Measurements from ENCODE around the gene ELAC2.

The ELAC2 gene, protein sequence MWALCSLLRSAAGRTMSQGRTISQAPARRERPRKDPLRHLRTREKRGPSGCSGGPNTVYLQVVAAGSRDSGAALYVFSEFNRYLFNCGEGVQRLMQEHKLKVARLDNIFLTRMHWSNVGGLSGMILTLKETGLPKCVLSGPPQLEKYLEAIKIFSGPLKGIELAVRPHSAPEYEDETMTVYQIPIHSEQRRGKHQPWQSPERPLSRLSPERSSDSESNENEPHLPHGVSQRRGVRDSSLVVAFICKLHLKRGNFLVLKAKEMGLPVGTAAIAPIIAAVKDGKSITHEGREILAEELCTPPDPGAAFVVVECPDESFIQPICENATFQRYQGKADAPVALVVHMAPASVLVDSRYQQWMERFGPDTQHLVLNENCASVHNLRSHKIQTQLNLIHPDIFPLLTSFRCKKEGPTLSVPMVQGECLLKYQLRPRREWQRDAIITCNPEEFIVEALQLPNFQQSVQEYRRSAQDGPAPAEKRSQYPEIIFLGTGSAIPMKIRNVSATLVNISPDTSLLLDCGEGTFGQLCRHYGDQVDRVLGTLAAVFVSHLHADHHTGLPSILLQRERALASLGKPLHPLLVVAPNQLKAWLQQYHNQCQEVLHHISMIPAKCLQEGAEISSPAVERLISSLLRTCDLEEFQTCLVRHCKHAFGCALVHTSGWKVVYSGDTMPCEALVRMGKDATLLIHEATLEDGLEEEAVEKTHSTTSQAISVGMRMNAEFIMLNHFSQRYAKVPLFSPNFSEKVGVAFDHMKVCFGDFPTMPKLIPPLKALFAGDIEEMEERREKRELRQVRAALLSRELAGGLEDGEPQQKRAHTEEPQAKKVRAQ

GRCh38 chr17:13017655-13018459, at the start of gene ELAC2:
ELAC2 (minus strand) TSS chr17:13018027; CDS start chr17:13017947, 80 bp downstream.
- DNase-seq (ENCODE audit: low read depth), result peak; percentile 97

GRCh38 chr17:13065032-13065431, 47.2 kb upstream of the ELAC2 start:
- DNase-seq (ENCODE audit: low read depth), result no peak

- DNase-seq (ENCODE audit: low read depth), result no peak
These were observed 37.3 kb upstream of the ELAC2 start for GRCh38 chr17:13055131-13055530.

DNA sequence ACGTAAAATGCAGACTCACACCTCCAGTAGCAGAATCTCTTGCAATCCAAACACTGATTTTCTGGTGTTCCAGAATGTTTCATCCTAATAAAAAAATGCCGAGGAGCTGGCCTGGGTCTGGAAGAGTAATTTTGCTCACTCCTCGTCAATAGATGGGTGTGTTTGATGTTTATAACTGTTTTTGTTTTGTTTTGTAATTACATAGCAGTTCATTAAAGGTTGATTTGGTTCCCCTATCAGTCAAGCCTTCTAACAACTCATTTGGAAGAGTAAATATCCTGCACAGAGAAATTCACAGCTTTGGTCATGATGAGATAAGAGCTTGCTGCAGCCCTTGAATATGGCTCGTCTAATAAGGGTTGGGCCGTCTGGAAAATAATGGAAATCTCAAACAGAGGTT, 36.8 kb upstream of the ELAC2 start:
- no peak for DNase-seq (ENCODE audit: low read depth)

- DNase-seq (ENCODE audit: low read depth), result no peak
These were observed 34.1 kb upstream of the ELAC2 start for GRCh38 chr17:13051915-13052314.

DNA sequence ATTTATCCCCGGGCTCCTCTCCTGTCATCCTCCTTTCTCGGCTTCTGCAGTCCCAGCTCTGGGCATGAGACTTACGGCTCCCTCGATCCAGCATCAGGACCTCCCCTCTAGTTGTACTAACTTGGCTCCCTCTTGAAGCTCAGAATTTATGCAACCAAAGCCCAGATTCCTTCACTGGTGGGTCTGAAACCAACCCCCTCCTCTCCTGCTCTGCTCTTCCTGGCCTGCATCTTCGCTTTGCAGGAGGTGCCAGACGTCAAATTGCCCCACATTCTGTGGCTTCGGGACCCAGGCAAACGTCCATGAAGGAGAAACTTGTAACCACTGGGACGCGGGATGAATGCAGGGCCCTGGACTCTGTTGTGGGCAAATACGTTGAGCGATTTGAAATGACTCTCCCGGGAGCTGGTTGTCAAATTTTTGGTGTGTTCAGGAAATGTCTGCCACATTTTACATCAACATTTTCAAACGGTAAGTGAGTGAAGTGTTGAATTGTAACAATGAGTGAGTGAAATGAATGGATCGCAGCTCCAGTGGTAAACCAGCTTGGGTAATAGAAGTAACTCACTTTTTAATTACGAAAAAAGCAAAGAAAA, 29.3 kb upstream of the ELAC2 start:
- no peak for DNase-seq (ENCODE audit: low read depth)

GRCh38 chr17:13046361-13046760, 28.5 kb upstream of the ELAC2 start:
- no peak for DNase-seq (ENCODE audit: low read depth)

DNA sequence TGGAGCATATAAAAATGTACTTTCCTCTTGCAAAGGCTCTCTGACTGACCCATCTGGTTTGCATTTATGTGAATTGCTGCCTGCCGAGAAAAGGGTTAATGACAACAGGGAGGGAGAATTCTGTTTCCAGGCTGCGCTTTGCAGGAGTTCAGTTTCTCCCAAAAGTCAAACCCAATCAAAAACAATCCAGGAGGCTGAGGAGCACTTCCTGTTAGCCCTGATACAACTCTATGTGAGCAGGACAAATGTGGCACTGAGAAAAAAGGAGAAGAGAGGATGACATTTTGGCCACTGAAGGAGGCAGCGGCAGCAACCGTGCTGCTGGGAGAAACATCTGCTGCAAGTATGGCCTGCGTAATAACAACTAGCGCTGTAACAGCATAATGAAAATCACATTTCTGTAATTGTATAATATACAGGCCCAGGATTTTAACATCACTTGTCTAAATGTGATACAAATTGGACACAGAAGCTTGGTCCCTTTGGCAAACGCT, 26.8 kb upstream of the ELAC2 start:
- no peak for DNase-seq (ENCODE audit: low read depth)

DNA sequence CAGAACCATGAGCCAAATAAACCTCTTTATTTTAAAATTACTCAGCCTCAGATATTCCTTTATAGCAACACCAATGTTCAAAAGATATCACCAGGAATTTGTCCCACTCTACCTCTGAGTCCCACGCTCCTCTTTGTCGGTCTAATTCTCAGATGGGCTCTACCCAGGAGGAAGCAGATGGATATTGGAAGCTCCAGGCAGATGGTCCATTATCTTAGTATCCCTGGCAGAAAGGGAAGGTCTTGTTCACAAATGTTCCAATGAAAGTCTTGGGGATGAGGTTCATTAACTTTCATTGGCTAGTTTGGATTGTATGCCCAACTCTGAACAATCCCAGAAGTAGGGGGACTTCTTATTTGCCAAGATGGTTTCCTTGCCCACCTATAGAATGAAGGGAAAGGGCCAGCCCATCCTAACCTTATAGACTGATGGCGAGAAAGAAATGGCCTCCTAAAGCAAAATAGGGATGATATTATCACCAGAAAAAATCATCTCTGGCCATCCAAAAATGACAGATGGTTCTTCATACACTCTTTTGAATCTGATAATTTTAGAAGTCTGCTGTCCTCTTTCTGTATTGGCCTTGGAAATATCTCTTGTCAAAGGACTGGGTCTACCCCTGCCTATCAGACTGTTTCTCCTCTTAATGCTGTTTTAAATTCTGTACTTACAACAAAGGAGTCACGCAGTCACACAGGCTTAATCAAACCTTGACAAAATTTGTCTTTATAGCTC, 21.3 kb upstream of the ELAC2 start:
- DNase-seq (ENCODE audit: low read depth), result no peak

DNA sequence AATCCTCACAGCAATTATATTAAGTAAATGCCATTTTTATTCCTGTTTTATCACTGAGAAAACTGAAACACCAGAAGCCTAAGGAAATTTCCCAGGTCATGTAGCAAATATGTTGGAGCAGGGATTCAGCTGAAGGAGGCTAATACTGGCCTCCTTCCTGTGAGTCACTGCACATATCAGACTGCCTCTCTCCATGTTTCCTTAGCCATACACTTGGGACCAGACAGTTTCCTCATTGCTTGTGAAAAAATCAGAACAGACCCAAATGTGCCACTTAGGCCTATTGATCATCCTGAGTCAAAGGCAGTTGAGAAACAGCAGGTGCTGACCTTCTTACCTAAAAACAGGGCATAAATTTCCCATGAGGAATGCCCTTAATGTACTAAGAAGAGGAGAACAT, 18.9 kb upstream of the ELAC2 start:
- DNase-seq (ENCODE audit: low read depth), result no peak

DNA sequence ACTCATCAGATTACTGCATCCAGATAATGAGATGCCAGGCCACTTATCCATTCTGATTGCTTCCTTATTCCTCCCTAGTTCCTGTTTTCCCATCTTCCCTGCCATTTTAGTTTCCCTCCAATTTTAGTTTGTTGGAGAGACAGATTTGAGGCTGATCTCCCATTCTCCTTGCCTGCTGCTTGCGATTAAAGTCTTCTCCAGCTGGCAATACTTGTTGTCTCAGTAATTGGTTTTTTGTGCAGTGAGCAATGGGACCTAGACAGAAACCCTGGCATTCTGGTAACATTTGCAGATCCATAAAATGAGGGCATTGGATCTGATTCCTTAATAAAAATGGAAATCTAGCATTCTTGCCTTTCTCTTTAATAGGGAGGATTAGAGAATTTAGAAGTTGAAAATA, 17.6 kb upstream of the ELAC2 start:
- DNase-seq (ENCODE audit: low read depth), result no peak

DNA sequence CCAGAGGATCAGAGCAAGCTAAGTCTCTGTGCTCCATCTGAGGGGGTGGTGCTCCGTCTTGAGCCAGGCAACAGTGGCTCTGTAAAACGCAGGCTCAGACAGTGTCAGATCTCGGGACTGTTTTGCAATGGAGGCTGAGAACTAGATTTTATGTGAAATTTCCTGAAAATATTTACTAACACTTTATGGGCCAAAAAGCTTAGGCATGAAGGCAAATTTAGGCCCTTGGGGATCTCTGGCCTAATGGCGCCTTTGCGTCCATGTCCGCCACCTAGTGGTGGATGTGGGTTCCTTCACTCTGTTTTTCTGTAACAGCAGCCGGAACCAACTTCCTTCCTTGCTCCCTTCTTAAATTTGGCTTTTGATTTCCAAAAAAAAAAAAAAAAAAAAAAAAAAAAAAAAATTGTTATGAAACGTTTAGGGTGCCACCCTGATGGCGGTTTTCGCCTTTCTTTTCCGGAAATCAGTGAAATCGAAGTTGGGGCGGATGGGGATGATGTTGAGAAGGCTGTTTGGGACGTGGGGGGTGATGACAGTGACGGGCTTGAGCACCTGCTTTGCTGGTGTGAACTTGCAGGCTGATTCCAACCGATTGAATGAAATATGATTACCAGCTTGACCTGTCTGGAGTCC, 14.0 kb upstream of the ELAC2 start:
- DNase-seq (ENCODE audit: low read depth), result peak; percentile 22

GRCh38 chr17:13030459-13031300, 12.9 kb upstream of the ELAC2 start:
- no peak for DNase-seq (ENCODE audit: low read depth)

DNA sequence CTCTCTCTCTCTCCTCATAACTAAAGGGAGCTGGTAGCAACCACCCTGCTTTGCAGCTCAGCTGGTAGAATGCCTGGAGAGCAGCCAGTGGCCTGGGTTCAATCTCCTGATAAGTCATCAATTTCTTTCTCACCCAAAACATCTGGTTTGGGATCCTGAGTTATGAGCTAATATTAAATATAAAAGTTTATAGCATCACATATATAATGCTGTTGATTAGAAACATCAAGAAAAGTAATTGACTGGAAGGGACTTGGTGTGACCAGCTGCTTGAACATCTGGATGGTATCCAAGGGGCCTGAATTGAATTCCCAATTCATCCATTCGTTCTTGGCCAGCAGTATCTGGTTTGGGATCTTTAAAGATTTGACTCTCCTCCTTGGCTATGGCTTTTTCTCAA, 12.2 kb upstream of the ELAC2 start:
- DNase-seq (ENCODE audit: low read depth), result no peak

GRCh38 chr17:13029340-13029739, 11.5 kb upstream of the ELAC2 start:
- DNase-seq (ENCODE audit: low read depth), result no peak

- no peak for DNase-seq (ENCODE audit: low read depth)
These were observed 9.4 kb upstream of the ELAC2 start for GRCh38 chr17:13027246-13027645.

GRCh38 chr17:13025687-13026086, 7.9 kb upstream of the ELAC2 start:
- no peak for DNase-seq (ENCODE audit: low read depth)

DNA sequence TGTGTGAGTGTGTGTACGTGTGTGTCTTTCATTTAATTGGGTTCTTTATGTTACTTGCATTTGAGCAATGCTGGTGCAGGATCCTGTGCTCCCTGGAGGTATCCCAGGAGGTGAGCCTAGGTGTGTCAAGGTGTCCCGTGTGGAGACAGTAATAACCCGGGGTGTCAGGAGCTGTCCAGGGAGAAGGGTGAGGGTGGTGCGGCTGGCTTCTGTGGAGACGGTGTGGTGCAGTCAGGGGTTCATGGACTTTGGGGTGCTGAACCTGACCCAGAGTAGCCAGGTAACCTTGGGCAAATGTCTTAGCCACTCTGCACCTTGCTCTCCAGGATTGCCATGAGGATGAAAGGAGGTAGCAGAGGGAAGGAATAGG, 7.4 kb upstream of the ELAC2 start:
- no peak for DNase-seq (ENCODE audit: low read depth)

- peak; percentile 34 for DNase-seq (ENCODE audit: low read depth)
These were observed 6.9 kb upstream of the ELAC2 start for GRCh38 chr17:13024526-13025257.

All from stimulated activated CD4-positive, alpha-beta T cell treated with anti-CD3 and anti-CD28 coated beads, Interleukin-2, amount 100 ng/mL, for 4 hours (primary cell).